ENCODE data around the gene PIGW.

The PIGW gene

GRCh38 chr17:36534840-36535668 lies at the start of gene PIGW, which contains the start of gene MYO19:
Gene PIGW (plus strand): TSS chr17:36534987. CDS start chr17:36537102, 2,115 bp downstream.
Gene MYO19 (minus strand): TSS chr17:36534868. CDS start chr17:36532538, 2,330 bp downstream.
- DNase-seq (ENCODE audit: low spot score), result peak; percentile 92
- in situ Hi-C loops (cut with MboI; ENCODE audit: low pct_unique_long_range_greater_than_20kb, low sequenced_read_pairs, unreplicated experiment), result no loop called here
- TF ChIP-seq CTCF (IDR thresholded peaks at IDR 0.05; ENCODE audit: extremely low read depth, insufficient read depth, missing control alignments), result peak; percentile 17

- in situ Hi-C loops (cut with MboI; ENCODE audit: low pct_unique_long_range_greater_than_20kb, low sequenced_read_pairs, unreplicated experiment), result no loop called here
- TF ChIP-seq CTCF (IDR thresholded peaks at IDR 0.05; ENCODE audit: extremely low read depth, insufficient read depth, missing control alignments), result no peak
- no peak for DNase-seq (ENCODE audit: low spot score)
These were observed 49.8 kb upstream of the PIGW start for GRCh38 chr17:36485027-36485426.

GRCh38 chr17:36485805-36486203 lies 49.0 kb upstream of the PIGW start:
- in situ Hi-C loops (cut with MboI; ENCODE audit: low pct_unique_long_range_greater_than_20kb, low sequenced_read_pairs, unreplicated experiment), result no loop called here
- no peak for TF ChIP-seq CTCF (IDR thresholded peaks at IDR 0.05; ENCODE audit: extremely low read depth, insufficient read depth, missing control alignments)

GRCh38 chr17:36486204-36487194 lies 48.3 kb upstream of the PIGW start, which contains the start of gene ZNHIT3:
Gene ZNHIT3 (plus strand): TSS chr17:36486681. CDS start chr17:36486700, 19 bp downstream.
- in situ Hi-C loops (cut with MboI; ENCODE audit: low pct_unique_long_range_greater_than_20kb, low sequenced_read_pairs, unreplicated experiment), result no loop called here
- peak; percentile 98 for DNase-seq (ENCODE audit: low spot score)
- TF ChIP-seq CTCF (IDR thresholded peaks at IDR 0.05; ENCODE audit: extremely low read depth, insufficient read depth, missing control alignments), result no peak

More at GRCh38 chr17:36485805-36486203, 49.0 kb upstream of the PIGW start:
- peak; percentile 65 for DNase-seq (ENCODE audit: low spot score)

- no peak for TF ChIP-seq CTCF (IDR thresholded peaks at IDR 0.05; ENCODE audit: extremely low read depth, insufficient read depth, missing control alignments)
- no peak for DNase-seq (ENCODE audit: low spot score)
- in situ Hi-C loops (cut with MboI; ENCODE audit: low pct_unique_long_range_greater_than_20kb, low sequenced_read_pairs, unreplicated experiment), result no loop called here
These were observed 40.8 kb upstream of the PIGW start for GRCh38 chr17:36493956-36494355.

GRCh38 chr17:36494674-36495073 lies 40.1 kb upstream of the PIGW start:
- no peak for DNase-seq (ENCODE audit: low spot score)
- no peak for TF ChIP-seq CTCF (IDR thresholded peaks at IDR 0.05; ENCODE audit: extremely low read depth, insufficient read depth, missing control alignments)
- in situ Hi-C loops (cut with MboI; ENCODE audit: low pct_unique_long_range_greater_than_20kb, low sequenced_read_pairs, unreplicated experiment), result no loop called here
